ENCODE data around the gene PACRG.

PACRG gene

GRCh38 chr6:163086624-163086920 is 358.8 kb downstream of the PACRG start:
- Histone ChIP-seq H3K4me1 (ENCODE audit: control insufficient read depth, insufficient read depth, low read length) (peaks cover 1% of the 10 kb centered on the region; the same call in 1 of the 2 replicates), H3K36me3 (ENCODE audit: control insufficient read depth, insufficient read depth, low read length) (no peaks in the 10 kb centered on the region), H3K4me3 (ENCODE audit: low read length) (no peak overlapping the region), H3K9me3 (ENCODE audit: control insufficient read depth, insufficient read depth, low read length) (no peaks in the 10 kb centered on the region), H3K27ac (ENCODE audit: low read length) (no peak overlapping the region), H3K27me3 (ENCODE audit: control insufficient read depth, insufficient read depth, low read length) (no peaks in the 10 kb centered on the region)
- no CpG with 5 or more reads among the region's 1 CpG for WGBS (ENCODE audit: insufficient coverage, insufficient read length)
- DNase-seq (ENCODE audit: low read depth, low spot score) = no peak

DNA sequence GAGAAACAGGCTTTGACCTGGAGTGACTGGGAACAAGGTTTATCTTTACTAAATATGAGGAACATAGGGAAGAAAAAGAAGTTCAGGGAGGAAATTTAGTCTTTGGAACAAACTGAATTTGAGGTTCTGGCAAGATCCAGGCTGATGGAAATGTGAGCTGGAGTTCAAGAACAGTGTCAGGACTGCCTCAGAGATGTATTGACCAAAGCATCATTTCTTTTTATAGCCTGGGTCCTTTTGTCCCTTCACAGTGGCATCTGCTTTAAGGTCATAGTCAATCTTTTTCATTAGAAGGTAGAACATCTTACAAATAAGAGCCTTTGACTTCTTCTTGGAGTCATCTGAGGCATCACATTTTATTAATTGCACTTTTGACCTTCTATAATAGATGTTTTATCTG is 360.2 kb downstream of the PACRG start:
- no peak overlapping the region for H3K4me3 ChIP-seq (ENCODE audit: low read length)
- no peak for DNase-seq (ENCODE audit: low read depth, low spot score)
- peaks cover 1% of the 10 kb centered on the region; the same call in 1 of the 2 replicates for H3K4me1 ChIP-seq (ENCODE audit: control insufficient read depth, insufficient read depth, low read length)
- no peaks in the 10 kb centered on the region for H3K9me3 ChIP-seq (ENCODE audit: control insufficient read depth, insufficient read depth, low read length)
- H3K27me3 ChIP-seq (ENCODE audit: control insufficient read depth, insufficient read depth, low read length) = no peaks in the 10 kb centered on the region
- no peaks in the 10 kb centered on the region for H3K36me3 ChIP-seq (ENCODE audit: control insufficient read depth, insufficient read depth, low read length)
- no peak overlapping the region for H3K27ac ChIP-seq (ENCODE audit: low read length)

DNA sequence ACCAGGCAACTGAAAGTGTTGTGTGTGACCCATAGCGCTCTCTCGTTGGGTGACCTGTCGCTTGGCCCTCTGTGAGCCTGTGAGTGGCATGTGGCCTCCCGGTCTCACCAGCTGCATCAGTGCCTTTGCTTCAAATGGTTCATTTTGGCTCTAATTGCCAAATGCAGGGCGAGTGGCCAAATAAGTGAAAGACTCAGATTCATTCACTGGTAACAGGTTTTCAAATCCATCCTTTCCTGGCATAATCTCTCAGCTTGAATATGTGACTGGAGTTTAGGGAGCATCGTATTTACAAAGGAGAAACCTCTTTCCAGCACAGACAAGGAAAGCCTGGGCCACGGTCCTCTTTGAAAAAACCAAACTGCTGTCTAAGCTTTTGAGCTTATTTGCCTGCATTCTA is 365.1 kb downstream of the PACRG start:
- no peaks in the 10 kb centered on the region for H3K36me3 ChIP-seq (ENCODE audit: control insufficient read depth, insufficient read depth, low read length)
- no peaks in the 10 kb centered on the region for H3K4me1 ChIP-seq (ENCODE audit: control insufficient read depth, insufficient read depth, low read length)
- no peak overlapping the region for H3K4me3 ChIP-seq (ENCODE audit: low read length)
- DNase-seq (ENCODE audit: low read depth, low spot score) = no peak
- no peaks in the 10 kb centered on the region for H3K9me3 ChIP-seq (ENCODE audit: control insufficient read depth, insufficient read depth, low read length)
- H3K27me3 ChIP-seq (ENCODE audit: control insufficient read depth, insufficient read depth, low read length) = no peaks in the 10 kb centered on the region
- WGBS (ENCODE audit: insufficient coverage, insufficient read length) = no CpG with 5 or more reads among the region's 7 CpGs
- H3K27ac ChIP-seq (ENCODE audit: low read length) = no peak overlapping the region

GRCh38 chr6:163094881-163095280 is 367.1 kb downstream of the PACRG start:
- Histone ChIP-seq H3K4me1 (ENCODE audit: control insufficient read depth, insufficient read depth, low read length) (no peaks in the 10 kb centered on the region), H3K27ac (ENCODE audit: low read length) (no peak overlapping the region), H3K4me3 (ENCODE audit: low read length) (no peak overlapping the region), H3K27me3 (ENCODE audit: control insufficient read depth, insufficient read depth, low read length) (no peaks in the 10 kb centered on the region), H3K36me3 (ENCODE audit: control insufficient read depth, insufficient read depth, low read length) (no peaks in the 10 kb centered on the region), H3K9me3 (ENCODE audit: control insufficient read depth, insufficient read depth, low read length) (no peaks in the 10 kb centered on the region)
- no peak for DNase-seq (ENCODE audit: low read depth, low spot score)
- no CpG with 5 or more reads among the region's 5 CpGs for WGBS (ENCODE audit: insufficient coverage, insufficient read length)

- Histone ChIP-seq H3K36me3 (ENCODE audit: control insufficient read depth, insufficient read depth, low read length) (no peaks in the 10 kb centered on the region), H3K27me3 (ENCODE audit: control insufficient read depth, insufficient read depth, low read length) (no peaks in the 10 kb centered on the region), H3K4me3 (ENCODE audit: low read length) (no peak overlapping the region), H3K27ac (ENCODE audit: low read length) (no peak overlapping the region), H3K9me3 (ENCODE audit: control insufficient read depth, insufficient read depth, low read length) (no peaks in the 10 kb centered on the region), H3K4me1 (ENCODE audit: control insufficient read depth, insufficient read depth, low read length) (peaks cover 5% of the 10 kb centered on the region)
- no peak for DNase-seq (ENCODE audit: low read depth, low spot score)
- WGBS (ENCODE audit: insufficient coverage, insufficient read length) = no CpG with 5 or more reads among the region's 9 CpGs
Observed at GRCh38 chr6:163095401-163095800, 367.6 kb downstream of the PACRG start.

- H3K27ac ChIP-seq (ENCODE audit: low read length) = no peak overlapping the region
- H3K9me3 ChIP-seq (ENCODE audit: control insufficient read depth, insufficient read depth, low read length) = no peaks in the 10 kb centered on the region
- H3K4me3 ChIP-seq (ENCODE audit: low read length) = no peak overlapping the region
- H3K4me1 ChIP-seq (ENCODE audit: control insufficient read depth, insufficient read depth, low read length) = peaks cover 5% of the 10 kb centered on the region
- no peaks in the 10 kb centered on the region for H3K27me3 ChIP-seq (ENCODE audit: control insufficient read depth, insufficient read depth, low read length)
- no peak for DNase-seq (ENCODE audit: low read depth, low spot score)
- H3K36me3 ChIP-seq (ENCODE audit: control insufficient read depth, insufficient read depth, low read length) = no peaks in the 10 kb centered on the region
- no CpG with 5 or more reads among the region's 8 CpGs for WGBS (ENCODE audit: insufficient coverage, insufficient read length)
Observed at GRCh38 chr6:163098827-163099479, 371.2 kb downstream of the PACRG start.

- no CpG with 5 or more reads among the region's 27 CpGs for WGBS (ENCODE audit: insufficient coverage, insufficient read length)
- H3K4me1 ChIP-seq (ENCODE audit: control insufficient read depth, insufficient read depth, low read length) = peaks cover 5% of the 10 kb centered on the region
- no peaks in the 10 kb centered on the region for H3K27me3 ChIP-seq (ENCODE audit: control insufficient read depth, insufficient read depth, low read length)
- no peaks in the 10 kb centered on the region for H3K9me3 ChIP-seq (ENCODE audit: control insufficient read depth, insufficient read depth, low read length)
- H3K27ac ChIP-seq (ENCODE audit: low read length) = no peak overlapping the region
- no peaks in the 10 kb centered on the region for H3K36me3 ChIP-seq (ENCODE audit: control insufficient read depth, insufficient read depth, low read length)
- peak; percentile 76 for DNase-seq (ENCODE audit: low read depth, low spot score)
- no peak overlapping the region for H3K4me3 ChIP-seq (ENCODE audit: low read length)
Observed at GRCh38 chr6:163099621-163100171, 371.9 kb downstream of the PACRG start.

DNA sequence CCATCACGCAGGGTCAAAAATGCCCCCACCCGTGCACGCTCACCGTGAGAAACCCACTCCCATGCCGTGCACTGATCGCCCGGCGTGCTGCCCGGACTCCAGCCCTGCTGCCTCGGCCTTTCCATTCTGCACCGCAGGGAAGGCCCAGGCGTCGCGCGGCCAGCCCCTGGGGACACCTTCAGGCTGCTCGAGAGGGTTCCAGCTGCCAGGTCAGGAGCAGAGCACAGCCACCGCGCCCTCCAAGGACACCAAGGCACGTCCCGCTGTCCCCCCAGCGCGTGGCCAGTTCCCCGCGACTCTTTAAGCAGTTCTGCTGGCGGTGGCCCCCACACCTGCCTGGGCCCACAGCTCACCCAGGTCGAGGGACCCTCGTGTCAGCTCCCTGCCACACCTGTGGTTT is 372.5 kb downstream of the PACRG start:
- Histone ChIP-seq H3K4me1 (ENCODE audit: control insufficient read depth, insufficient read depth, low read length) (peaks cover 5% of the 10 kb centered on the region), H3K27ac (ENCODE audit: low read length) (no peak overlapping the region), H3K4me3 (ENCODE audit: low read length) (no peak overlapping the region), H3K9me3 (ENCODE audit: control insufficient read depth, insufficient read depth, low read length) (no peaks in the 10 kb centered on the region), H3K27me3 (ENCODE audit: control insufficient read depth, insufficient read depth, low read length) (no peaks in the 10 kb centered on the region), H3K36me3 (ENCODE audit: control insufficient read depth, insufficient read depth, low read length) (no peaks in the 10 kb centered on the region)
- no peak for DNase-seq (ENCODE audit: low read depth, low spot score)
- WGBS (ENCODE audit: insufficient coverage, insufficient read length) = no CpG with 5 or more reads among the region's 27 CpGs

GRCh38 chr6:163113358-163113962 is 385.7 kb downstream of the PACRG start:
- H3K9me3 ChIP-seq (ENCODE audit: control insufficient read depth, insufficient read depth, low read length) = no peaks in the 10 kb centered on the region; the same call in 1 of the 2 replicates
- H3K27ac ChIP-seq (ENCODE audit: low read length) = no peak overlapping the region
- no peak overlapping the region for H3K4me3 ChIP-seq (ENCODE audit: low read length)
- H3K4me1 ChIP-seq (ENCODE audit: control insufficient read depth, insufficient read depth, low read length) = no peaks in the 10 kb centered on the region
- no peaks in the 10 kb centered on the region for H3K36me3 ChIP-seq (ENCODE audit: control insufficient read depth, insufficient read depth, low read length)
- no peaks in the 10 kb centered on the region for H3K27me3 ChIP-seq (ENCODE audit: control insufficient read depth, insufficient read depth, low read length)
- DNase-seq (ENCODE audit: low read depth, low spot score) = no peak
- WGBS (ENCODE audit: insufficient coverage, insufficient read length) = no CpG with 5 or more reads among the region's 2 CpGs

- Histone ChIP-seq H3K27me3 (ENCODE audit: control insufficient read depth, insufficient read depth, low read length) (no peaks in the 10 kb centered on the region), H3K9me3 (ENCODE audit: control insufficient read depth, insufficient read depth, low read length) (no peaks in the 10 kb centered on the region), H3K27ac (ENCODE audit: low read length) (no peak overlapping the region), H3K36me3 (ENCODE audit: control insufficient read depth, insufficient read depth, low read length) (no peaks in the 10 kb centered on the region), H3K4me3 (ENCODE audit: low read length) (no peak overlapping the region), H3K4me1 (ENCODE audit: control insufficient read depth, insufficient read depth, low read length) (no peaks in the 10 kb centered on the region; the same call in 1 of the 2 replicates)
- no CpG with 5 or more reads among the region's 6 CpGs for WGBS (ENCODE audit: insufficient coverage, insufficient read length)
- no peak for DNase-seq (ENCODE audit: low read depth, low spot score)
Observed at GRCh38 chr6:163118941-163119340, 391.2 kb downstream of the PACRG start.

- no peak overlapping the region for H3K27ac ChIP-seq (ENCODE audit: low read length)
- H3K36me3 ChIP-seq (ENCODE audit: control insufficient read depth, insufficient read depth, low read length) = no peaks in the 10 kb centered on the region
- H3K9me3 ChIP-seq (ENCODE audit: control insufficient read depth, insufficient read depth, low read length) = no peaks in the 10 kb centered on the region
- no CpG with 5 or more reads among the region's 3 CpGs for WGBS (ENCODE audit: insufficient coverage, insufficient read length)
- DNase-seq (ENCODE audit: low read depth, low spot score) = no peak
- no peaks in the 10 kb centered on the region; the same call in 1 of the 2 replicates for H3K4me1 ChIP-seq (ENCODE audit: control insufficient read depth, insufficient read depth, low read length)
- no peak overlapping the region for H3K4me3 ChIP-seq (ENCODE audit: low read length)
- H3K27me3 ChIP-seq (ENCODE audit: control insufficient read depth, insufficient read depth, low read length) = no peaks in the 10 kb centered on the region
Observed at GRCh38 chr6:163120223-163120622, 392.4 kb downstream of the PACRG start.
